CD4-positive, alpha-beta T cell treated with Interferon gamma for 1 hour (primary cell): Measurements from ENCODE around the gene PDK3.

Source experiments
- DNase-seq: peaks from one replicate; pipeline ENCODE4 v3.0.0-alpha.2; 2020

Gene PDK3

GRCh38 chrX:24483596-24483995, 18.5 kb downstream of the PDK3 start:
- DNase-seq: no peak

GRCh38 chrX:24485323-24485722, 20.2 kb downstream of the PDK3 start:
- DNase-seq: no peak

GRCh38 chrX:24485976-24486680, 21.0 kb downstream of the PDK3 start:
- no peak for DNase-seq

GRCh38 chrX:24487571-24487970, 22.5 kb downstream of the PDK3 start:
- DNase-seq: no peak

DNA sequence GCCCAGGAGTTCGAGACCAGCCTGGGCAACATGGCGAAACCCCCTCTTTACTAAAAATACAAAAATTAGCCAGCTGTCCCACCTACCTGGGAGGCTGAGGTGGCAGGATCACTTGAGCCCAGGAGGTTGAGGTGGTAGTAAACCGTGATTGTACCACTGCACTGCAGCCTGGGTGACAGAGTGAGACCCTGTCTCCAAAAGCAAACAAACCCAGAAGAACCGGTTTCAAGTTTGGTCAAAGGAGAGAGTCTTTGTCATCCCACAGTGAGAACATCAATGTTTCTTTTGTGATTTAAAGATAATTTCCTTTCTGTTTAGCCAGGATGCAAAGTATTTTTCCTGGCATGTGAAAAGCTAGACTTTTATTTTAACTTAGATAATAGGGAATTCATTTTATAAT, 26.7 kb downstream of the PDK3 start:
- DNase-seq: no peak

GRCh38 chrX:24493740-24494581, 28.9 kb downstream of the PDK3 start:
- DNase-seq: no peak

DNA sequence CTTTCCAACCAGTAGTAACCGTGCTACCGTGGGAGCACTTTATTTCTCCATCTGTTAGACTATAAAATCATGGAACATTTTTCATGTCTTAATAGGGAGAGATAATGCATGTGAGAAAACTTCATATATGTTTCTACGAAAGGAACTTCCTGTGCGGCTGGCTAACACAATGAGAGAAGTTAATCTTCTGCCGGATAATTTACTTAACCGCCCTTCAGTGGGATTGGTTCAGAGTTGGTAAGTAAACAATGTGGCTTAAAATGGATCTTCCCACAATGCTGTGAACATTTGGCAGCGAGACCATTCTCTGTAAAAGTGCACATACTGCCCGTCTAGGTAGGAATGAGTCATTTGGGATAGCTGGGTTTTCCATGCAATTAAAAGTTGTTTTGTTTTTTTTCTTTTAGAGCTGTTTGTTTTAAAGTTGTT, 29.6 kb downstream of the PDK3 start:
- DNase-seq: no peak

- no peak for DNase-seq
These were observed 30.6 kb downstream of the PDK3 start for GRCh38 chrX:24495700-24496099.

GRCh38 chrX:24498181-24498580, 33.1 kb downstream of the PDK3 start:
- peak; percentile 24 for DNase-seq

DNA sequence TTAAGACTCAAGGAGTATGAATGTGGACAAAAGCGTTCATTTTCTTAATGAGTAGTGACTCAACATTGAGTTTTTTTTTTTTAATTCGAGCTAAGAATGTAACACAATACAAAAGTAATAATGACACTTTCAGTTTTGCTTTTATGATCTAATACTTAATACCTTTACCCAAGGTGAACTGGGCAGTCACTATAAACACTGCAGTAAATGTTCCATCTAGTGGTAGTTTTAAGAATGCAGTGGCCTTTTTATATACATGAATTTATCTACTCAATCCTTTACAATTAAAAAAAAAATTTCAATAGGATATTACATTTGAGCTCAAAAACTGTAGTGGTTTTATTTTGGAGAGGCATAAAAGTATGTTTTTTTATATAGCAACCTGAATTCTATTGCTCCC, 33.9 kb downstream of the PDK3 start:
- DNase-seq: no peak

DNA sequence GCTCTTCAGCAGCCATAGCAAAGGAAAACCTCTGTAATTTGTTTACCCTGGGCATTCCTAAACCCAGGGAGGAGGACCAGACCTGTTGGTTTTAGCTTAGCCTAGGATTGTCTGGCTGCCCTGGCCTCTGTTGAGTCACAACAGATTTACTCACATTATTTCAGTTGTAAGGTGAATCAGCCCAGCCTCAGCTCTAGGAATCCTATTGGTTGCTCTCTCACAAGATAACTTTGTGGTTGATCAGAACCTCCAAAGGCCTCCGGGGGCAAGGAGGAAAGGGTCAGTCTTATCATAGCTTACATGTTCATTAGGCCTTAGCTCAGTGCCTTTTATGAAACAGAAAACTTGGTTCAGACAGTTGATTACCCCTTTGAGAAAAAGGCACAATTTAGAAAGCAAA, 41.0 kb downstream of the PDK3 start:
- DNase-seq: no peak

DNA sequence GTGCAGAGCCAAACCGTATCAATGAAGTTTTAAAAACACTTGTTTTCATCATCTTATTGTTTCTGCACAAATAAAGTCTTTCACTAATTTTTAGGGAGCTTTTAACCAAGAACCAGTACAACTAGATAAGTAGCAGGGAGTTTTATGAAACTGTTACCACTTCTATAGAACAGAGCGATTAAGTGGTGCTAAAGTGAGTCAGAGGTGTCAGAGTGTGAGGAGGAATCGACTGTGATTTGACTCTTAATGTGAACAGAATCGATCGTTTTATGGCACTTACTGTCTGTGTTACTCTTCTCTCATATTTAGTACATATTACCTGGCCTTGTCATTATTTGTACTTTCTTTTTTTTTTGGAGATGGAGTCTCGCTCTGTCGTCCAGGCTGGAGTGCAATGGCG, 43.3 kb downstream of the PDK3 start:
- DNase-seq: no peak

DNA sequence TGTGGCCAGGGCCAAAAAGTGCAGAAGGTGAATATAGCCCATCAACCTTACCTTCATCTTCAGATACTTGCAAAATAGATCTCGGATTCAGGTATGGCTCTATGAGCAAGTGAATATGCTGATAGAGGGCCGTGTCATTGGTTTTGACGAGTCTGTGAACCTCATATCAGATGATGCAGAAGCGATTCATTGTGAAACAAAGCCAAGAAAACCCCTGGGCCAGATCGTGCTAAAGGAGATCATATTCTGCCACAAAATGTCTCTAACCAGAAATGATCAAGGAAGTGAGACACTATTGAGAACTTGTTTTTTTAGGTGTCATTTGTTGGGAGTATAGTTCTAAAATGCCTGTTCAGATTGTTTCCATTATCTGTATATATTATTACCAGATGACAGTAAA, 48.3 kb downstream of the PDK3 start:
- DNase-seq: no peak

- DNase-seq: no peak
These were observed 50.4 kb downstream of the PDK3 start for GRCh38 chrX:24515447-24515846.

- no peak for DNase-seq
These were observed 55.4 kb downstream of the PDK3 start for GRCh38 chrX:24520472-24520871.

DNA sequence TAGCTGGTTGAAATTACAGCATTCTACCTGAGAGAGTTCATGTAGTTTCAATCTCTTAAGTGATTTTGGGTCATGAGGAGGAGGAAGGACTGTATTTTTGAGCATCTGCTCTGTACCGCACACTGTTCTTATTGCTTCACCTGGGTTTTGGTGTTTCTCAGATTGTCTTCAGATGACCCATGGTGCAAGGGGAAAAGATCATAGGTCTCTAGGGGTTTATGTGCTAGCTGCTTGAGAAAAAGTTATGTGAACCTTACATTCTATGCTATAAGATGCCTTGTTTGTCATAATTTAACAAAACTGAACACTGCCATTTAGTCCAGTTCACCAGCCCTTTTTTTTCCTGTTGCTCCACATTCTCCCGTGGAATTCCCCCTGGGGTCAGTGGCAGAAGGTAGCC, 60.4 kb downstream of the PDK3 start:
- DNase-seq: no peak

- DNase-seq: no peak
These were observed 61.5 kb downstream of the PDK3 start for GRCh38 chrX:24526616-24527015.

DNA sequence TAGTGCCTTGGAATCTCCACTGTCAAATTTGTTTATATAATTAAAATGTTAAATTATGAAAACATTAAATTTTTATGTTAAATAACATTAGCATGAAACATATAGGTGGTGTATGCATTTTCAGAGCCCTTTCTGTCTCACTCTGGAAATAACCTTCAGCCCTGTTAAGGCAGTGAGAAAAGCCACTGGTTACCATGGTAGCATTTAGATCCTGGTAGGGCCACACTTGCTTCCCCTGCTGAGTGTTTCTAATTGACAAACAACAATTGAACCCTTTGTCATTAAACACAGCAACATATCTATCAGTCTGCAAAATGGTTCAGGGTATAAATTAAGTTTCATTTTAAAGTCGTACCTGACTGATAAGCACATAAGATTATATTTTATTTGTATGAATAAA, 63.5 kb downstream of the PDK3 start:
- DNase-seq: no peak

DNA sequence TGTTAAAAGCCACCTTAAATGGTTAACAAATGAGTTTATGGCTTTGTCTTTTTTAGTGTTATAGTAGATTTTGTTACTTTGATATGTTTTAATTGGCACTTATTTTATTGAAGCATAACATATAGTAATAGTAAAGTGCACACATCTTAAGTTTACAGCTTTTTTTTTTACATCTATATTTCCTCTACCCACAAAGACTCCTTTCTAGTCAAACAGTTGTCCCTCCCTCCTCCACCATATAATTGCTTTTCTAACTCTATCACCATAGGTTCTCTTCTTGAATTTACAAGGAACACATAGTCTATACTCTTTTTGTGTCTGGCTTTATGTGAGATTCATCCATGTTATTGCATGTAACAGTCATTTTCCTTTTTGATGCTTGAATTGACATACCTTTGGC, 71.5 kb downstream of the PDK3 start:
- no peak for DNase-seq

DNA sequence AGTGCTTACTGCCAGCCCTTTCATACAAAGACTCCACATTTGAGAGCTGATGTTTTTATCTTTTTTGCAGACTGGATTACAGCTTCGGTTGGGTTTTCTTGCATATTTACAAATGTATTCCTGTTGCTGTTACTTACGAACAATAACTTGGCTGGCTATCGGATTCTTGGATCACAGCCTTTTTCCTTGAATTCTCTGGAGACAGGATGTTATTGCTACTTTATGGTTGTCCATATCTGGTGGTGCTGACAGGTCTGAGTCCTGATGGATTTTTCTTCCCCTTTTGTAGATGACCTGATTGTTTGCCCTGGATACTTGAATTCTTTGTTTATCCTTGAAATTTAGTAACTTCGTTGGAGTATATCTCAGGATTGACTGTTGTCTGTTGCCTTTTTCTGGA, 77.7 kb downstream of the PDK3 start:
- no peak for DNase-seq

DNA sequence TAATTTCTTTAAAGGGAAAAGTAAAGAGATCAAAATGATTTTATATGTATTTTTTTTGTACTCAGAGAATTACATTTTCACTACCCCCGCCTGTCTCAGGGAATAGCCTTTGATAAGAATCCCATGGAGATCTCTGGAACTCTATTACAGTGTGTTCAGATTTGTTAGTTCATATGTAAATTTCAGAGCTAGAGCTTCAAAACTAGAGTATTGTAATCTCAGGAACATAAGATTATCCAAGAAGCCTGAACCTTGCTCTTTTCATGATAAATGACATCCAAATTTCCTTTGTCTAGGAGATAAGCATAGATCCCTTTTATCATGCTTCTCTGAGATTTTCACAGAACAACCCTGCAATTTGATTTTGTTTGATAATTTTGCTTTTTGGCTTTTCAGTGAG, 82.9 kb downstream of the PDK3 start:
- no peak for DNase-seq

DNA sequence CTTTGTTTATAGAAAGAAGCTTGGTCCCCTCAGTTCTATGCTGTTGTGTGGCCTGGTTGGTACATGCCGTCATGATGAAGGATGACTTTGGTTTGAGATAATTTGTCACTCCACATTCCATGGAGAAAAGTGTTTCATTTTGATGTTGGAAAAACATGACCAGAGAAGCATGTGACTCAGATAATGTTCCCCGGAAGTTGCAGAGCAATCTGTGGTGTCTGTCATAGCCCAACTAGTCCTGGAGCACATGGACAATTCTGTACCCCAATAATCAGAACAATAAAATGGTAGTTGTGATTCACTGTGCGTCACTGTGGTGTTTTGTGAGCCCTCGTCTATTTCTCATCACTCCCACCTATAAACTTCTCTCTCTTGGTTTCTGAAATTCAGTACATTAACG, 85.1 kb downstream of the PDK3 start:
- no peak for DNase-seq

GRCh38 chrX:24553011-24553410, 87.9 kb downstream of the PDK3 start:
- no peak for DNase-seq

DNA sequence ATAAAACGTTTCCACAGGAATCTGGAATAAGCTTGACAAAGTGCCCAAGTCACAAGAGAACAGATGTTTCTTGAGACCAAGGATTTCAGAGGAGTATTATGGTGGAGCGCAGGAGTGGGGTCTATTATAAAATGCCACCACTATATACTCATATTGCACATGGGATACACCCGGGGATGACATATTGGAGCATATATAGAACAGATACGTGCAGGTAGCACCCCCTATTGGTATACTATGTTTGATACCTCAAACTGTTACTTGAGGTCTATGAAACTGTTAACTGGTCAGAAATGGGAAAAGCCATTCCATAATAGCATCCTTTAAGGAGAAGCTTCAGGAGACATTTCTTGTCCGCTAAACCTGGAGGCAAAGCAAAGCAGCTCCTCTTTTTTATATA, 96.0 kb downstream of the PDK3 start:
- no peak for DNase-seq
